H1 (cell line): Measurements from ENCODE around the gene ARHGEF40. TPM values are rescaled to one million over a fixed set of nuclear protein-coding genes. Genes with fewer than 3 reads are reported as not detected.

Experiments
- CTCF ChIA-PET: fragments of 300-600 bp; sonication (Branson Sonifier 250); formaldehyde crosslinking; loops from one replicate; lab custom pipeline; 2021; ENCODE audit not compliant: partially characterized antibody; lab: Charles Lee
- POLR2A ChIA-PET: fragments of 300-600 bp; sonication (Branson Sonifier 250); formaldehyde crosslinking; loops from one replicate; lab custom pipeline; 2021; ENCODE audit warnings: inconsistent platforms; ENCODE audit not compliant: partially characterized antibody; lab: Charles Lee
- DNase-seq, 2 experiments: peaks; one replicate each; pipeline versions ENCODE4 v3.0.0 to v3.0.0-alpha.2; 2010 to 2022; ENCODE audit warnings: low spot score in 2 of 2, low read depth in 1 of 2, mixed read lengths in 1 of 2
- FAIRE-seq: peaks from 2 replicates; lab custom pipeline; 2011; peaks lifted over from hg19 to GRCh38; lab: Jason Lieb, UNC
- H2AFZ ChIP-seq: 2 replicates; pipeline ENCODE4 v1.8.1; 2012; ENCODE audit warnings: low read length, inconsistent platforms
- H2AK5ac ChIP-seq: 2 replicates; pipeline ENCODE4 v1.6.1; 2013; ENCODE audit warnings: low read depth, low read length
- H2BK120ac ChIP-seq: replicated peaks from 2 replicates; pipeline ENCODE3; 2013; ENCODE audit warnings: low read depth, low read length, inconsistent platforms
- H2BK12ac ChIP-seq: 2 replicates; pipeline ENCODE4 v1.6.1; 2013; ENCODE audit warnings: low read depth, low read length
- H2BK15ac ChIP-seq: 2 replicates; pipeline ENCODE4 v1.6.1; 2013; ENCODE audit warnings: low read length
- H2BK20ac ChIP-seq: 2 replicates; pipeline ENCODE4 v1.6.1; 2013; ENCODE audit warnings: low read length
- H2BK5ac ChIP-seq: 2 replicates; pipeline ENCODE4 v1.6.1; 2013; ENCODE audit warnings: low read depth, low read length
- H3K14ac ChIP-seq: 2 replicates; pipeline ENCODE4 v1.6.1; 2013; ENCODE audit warnings: inconsistent platforms; ENCODE audit not compliant: insufficient read length
- H3K18ac ChIP-seq: 2 replicates; pipeline ENCODE4 v1.6.1; 2013; ENCODE audit warnings: low read length; ENCODE audit errors: extremely low read depth
- H3K23ac ChIP-seq: 2 replicates; pipeline ENCODE4 v1.6.1; 2013; ENCODE audit warnings: inconsistent platforms; ENCODE audit not compliant: insufficient read length
- H3K23me2 ChIP-seq: 2 replicates; pipeline ENCODE4 v1.6.1; 2013; ENCODE audit warnings: low read depth, low read length
- H3K27ac ChIP-seq: 2 replicates; pipeline ENCODE4 v1.6.1; 2011; ENCODE audit warnings: low read depth, low read length, inconsistent platforms
- H3K27me3 ChIP-seq, 4 experiments: replicated peaks in 1 of 4; 1 replicate in 1 of 4; 2 replicates in 3 of 4; pipeline versions ENCODE4 v1.6.1 to v1.8.1; 2011 to 2013; ENCODE audit warnings: low read length in 3 of 4, mild to moderate bottlenecking in 3 of 4, inconsistent platforms in 2 of 4, mixed read lengths in 2 of 4, moderate library complexity in 1 of 4; ENCODE audit not compliant: control insufficient read depth in 3 of 4, insufficient read depth in 3 of 4; ENCODE audit errors: extremely low read depth in 1 of 4
- H3K36me3 ChIP-seq, 4 experiments: 2 replicates each; pipeline versions ENCODE4 v1.6.1 to v1.8.1; 2011 to 2013; ENCODE audit warnings: mild to moderate bottlenecking in 4 of 4, low read length in 3 of 4, moderate library complexity in 2 of 4, control low read depth in 1 of 4, inconsistent platforms in 1 of 4; ENCODE audit not compliant: insufficient read depth in 4 of 4, control insufficient read depth in 2 of 4
- H3K4ac ChIP-seq: replicated peaks from 2 replicates; pipeline ENCODE3; 2013; ENCODE audit warnings: low read length, low read depth, mixed read lengths, inconsistent platforms; ENCODE audit not compliant: insufficient read length
- H3K4me1 ChIP-seq, 4 experiments: replicated peaks in 1 of 4; 1 replicate in 1 of 4; 2 replicates in 3 of 4; pipeline versions ENCODE4 v1.6.1 to v1.8.1; 2011 to 2013; ENCODE audit warnings: low read length in 3 of 4, inconsistent platforms in 2 of 4, mixed read lengths in 1 of 4; ENCODE audit not compliant: insufficient read depth in 4 of 4, control insufficient read depth in 3 of 4
- H3K4me2 ChIP-seq, 2 experiments: 2 replicates each; pipeline versions ENCODE4 v1.6.1 to v1.8.1; 2011 to 2013; ENCODE audit warnings: low read depth in 2 of 2, low read length in 2 of 2, control low read depth in 1 of 2, inconsistent platforms in 1 of 2, mild to moderate bottlenecking in 1 of 2; ENCODE audit not compliant: insufficient read depth in 1 of 2
- H3K4me3 ChIP-seq, 4 experiments: fragments of 200-600, 300-600 bp in 1 of 4; sonication (generic), shearing (Covaris generic), sonication (Bioruptor Twin) in 1 of 4; 2 replicates each; pipeline versions ENCODE4 v1.5.1 to v1.8.1; 2011 to 2016; ENCODE audit warnings: low read length in 4 of 4, low read depth in 3 of 4, control low read depth in 2 of 4, inconsistent platforms in 2 of 4, mild to moderate bottlenecking in 2 of 4, mixed read lengths in 1 of 4, moderate library complexity in 1 of 4; ENCODE audit not compliant: insufficient read depth in 2 of 4; ENCODE audit errors: extremely low read depth in 1 of 4
- H3K56ac ChIP-seq: replicated peaks from 2 replicates; pipeline ENCODE3; 2013; ENCODE audit warnings: low read depth, mild to moderate bottlenecking, mixed read lengths, low read length, inconsistent platforms; ENCODE audit not compliant: insufficient read length
- H3K79me1 ChIP-seq: 2 replicates; pipeline ENCODE4 v1.6.1; 2013; ENCODE audit warnings: low read depth, low read length, control low read depth
- H3K79me2 ChIP-seq, 2 experiments: 2 replicates each; pipeline versions ENCODE4 v1.6.1 to v1.8.1; 2012 to 2013; ENCODE audit warnings: low read length in 2 of 2, mild to moderate bottlenecking in 2 of 2, inconsistent platforms in 1 of 2; ENCODE audit not compliant: insufficient read depth in 2 of 2, control insufficient read depth in 1 of 2
- H3K9ac ChIP-seq, 4 experiments: replicated peaks in 1 of 4; 1 replicate in 1 of 4; 2 replicates in 3 of 4; pipeline versions ENCODE4 v1.6.1 to v1.8.1; 2011 to 2013; ENCODE audit warnings: low read depth in 3 of 4, low read length in 3 of 4, control low read depth in 2 of 4, mild to moderate bottlenecking in 2 of 4, moderate library complexity in 2 of 4, inconsistent platforms in 1 of 4; ENCODE audit errors: extremely low read depth in 1 of 4
- H3K9me3 ChIP-seq, 2 experiments: 2 replicates each; pipeline versions ENCODE4 v1.6.1 to v1.8.1; 2012 to 2013; ENCODE audit warnings: mild to moderate bottlenecking in 2 of 2, moderate library complexity in 2 of 2, control low read depth in 1 of 2, inconsistent platforms in 1 of 2, low read depth in 1 of 2, low read length in 1 of 2, mixed read lengths in 1 of 2; ENCODE audit not compliant: insufficient read depth in 2 of 2
- H4K20me1 ChIP-seq, 2 experiments: replicated peaks in 1 of 2; 2 replicates each; pipeline versions ENCODE3 to v1.8.1; 2011 to 2013; ENCODE audit warnings: inconsistent platforms in 2 of 2, low read length in 2 of 2, mild to moderate bottlenecking in 1 of 2; ENCODE audit not compliant: insufficient read depth in 2 of 2, control insufficient read depth in 1 of 2
- H4K5ac ChIP-seq: 2 replicates; pipeline ENCODE4 v1.6.1; 2013; ENCODE audit warnings: low read length, low read depth, mixed read lengths, inconsistent platforms; ENCODE audit not compliant: insufficient read length
- H4K8ac ChIP-seq: 2 replicates; pipeline ENCODE4 v1.8.0; 2013; ENCODE audit warnings: mild to moderate bottlenecking, moderate library complexity, low read length, inconsistent platforms; ENCODE audit not compliant: insufficient read depth; ENCODE audit errors: extremely low read depth
- H4K91ac ChIP-seq: replicated peaks from 2 replicates; pipeline ENCODE3; 2013; ENCODE audit warnings: low read length, mixed read lengths, inconsistent platforms; ENCODE audit not compliant: insufficient read length
- JUN ChIP-seq: IDR thresholded peaks from 2 replicates; pipeline ENCODE4 v1.6.1; 2011; ENCODE audit warnings: low read depth, mild to moderate bottlenecking, improper control_type of control experiment, low read length
- POLR2AphosphoS5 ChIP-seq: IDR thresholded peaks from 2 replicates; pipeline ENCODE4 v1.6.1; 2011; ENCODE audit warnings: low read depth, low read length
- WGBS, 2 experiments: shearing (Covaris generic) in 1 of 2; methylation state at CpG; one replicate each; pipeline versions ENCODE4 v1.1.6 to v1.1.7; 2013 to 2015; ENCODE audit warnings: low lambda C conversion rate in 2 of 2, mixed read lengths in 2 of 2, inconsistent platforms in 1 of 2, low coverage in 1 of 2, missing lambda C conversion rate in 1 of 2; ENCODE audit not compliant: insufficient replicate concordance in 2 of 2, insufficient coverage in 1 of 2, insufficient read length in 1 of 2; ENCODE audit errors: extremely low coverage in 1 of 2, missing lambda C conversion rate in 1 of 2; 5-methylcytosine and 5-hydroxymethylcytosine counted together
- polyA plus RNA-seq, 7 experiments: library from polyadenylated mRNA; depleted of rRNA in 3 of 7; stranded (reverse) in 5 of 7; unstranded in 2 of 7; fragments of >200 nt in 5 of 7; fragments of 200-250 nt in 2 of 7; gene quantifications; 1 replicate in 5 of 7; 2 replicates in 1 of 7; 4 replicates in 1 of 7; pipeline versions ENCODE4 v1.2.1 to v1.2.3, GENCODE V29; 2011 to 2013; ENCODE audit warnings: missing spikeins in 2 of 7, mixed read lengths in 2 of 7
- total RNA-seq: library from RNA; stranded (reverse); fragmentation: NEBNext Ultra II Directional; extraction: Animal tissue kit (Norgen Biotek cat#: 25700); gene quantifications from 2 replicates; pipeline ENCODE4 v1.2.1, GENCODE V29; 2021

The ARHGEF40 gene
- total and polyA plus RNA-seq, 2 of the 8 experiments (the other 6 are each of a cell fraction or from before 2014, with no cell fraction given): 53.1 to 101 TPM

- H3K4me1 ChIP-seq: no peaks in the 10 kb centered on the region
- WGBS, 2 experiments: 93% methylated on average over 5 of the region's 5 CpGs; no CpG with 5 or more reads in 1 of the 2 experiments
- ChIA-PET CTCF (interaction anchor here (1.0 to 8.6 kb wide), 5 partner anchors 11 to 38 kb away, joined by 6 to 72 read pairs (median 25); no protein-coding TSS in a partner anchor), POLR2A (interaction anchor here (1.3 to 12.4 kb wide), 3 partner anchors 7 to 31 kb away, joined by 3 to 245 read pairs (median 11); no protein-coding TSS in a partner anchor)
- peaks cover 2 to 9% of the 10 kb centered on the region in 2 experiments for H4K20me1 ChIP-seq
- no peak overlapping the region for H4K91ac ChIP-seq
- no peak overlapping the region for H2BK20ac ChIP-seq
- H2BK15ac ChIP-seq: no peak overlapping the region
- H2AK5ac ChIP-seq: no peak overlapping the region
- H3K27me3 ChIP-seq: no peaks in the 10 kb centered on the region
- H2BK5ac ChIP-seq: no peak overlapping the region
- H3K23me2 ChIP-seq: peaks cover under 1% of the 10 kb centered on the region; the same call in 1 of the 2 replicates
- H3K9me3 ChIP-seq: no peaks in the 10 kb centered on the region
- no peak overlapping the region for H2BK120ac ChIP-seq
- H4K8ac ChIP-seq: no peak overlapping the region
- no peak overlapping the region for H3K18ac ChIP-seq
- H3K36me3 ChIP-seq: peaks cover 47 to 90% (median 72%) of the 10 kb centered on the region in 4 experiments
- H3K56ac ChIP-seq: no peak overlapping the region
- FAIRE-seq: no peak
- H3K4me2 ChIP-seq: no peak overlapping the region
- peak; percentile 37; the same call in 1 of the 2 replicates for TF ChIP-seq POLR2AphosphoS5
- TF ChIP-seq JUN: no peak
- no peak overlapping the region for H2AFZ ChIP-seq
- H3K79me1 ChIP-seq: peaks cover 2% of the 10 kb centered on the region
- H3K14ac ChIP-seq: no peak overlapping the region
- no peak overlapping the region for H3K9ac ChIP-seq
- no peak overlapping the region for H3K4ac ChIP-seq
- H3K4me3 ChIP-seq: no peak overlapping the region
- H4K5ac ChIP-seq: no peak overlapping the region
- no peak for DNase-seq
- no peak overlapping the region for H2BK12ac ChIP-seq
- no peaks in the 10 kb centered on the region for H3K79me2 ChIP-seq
- H3K27ac ChIP-seq: no peak overlapping the region
- no peak overlapping the region for H3K23ac ChIP-seq
Observed at GRCh38 chr14:21078287-21078686, 8.2 kb downstream of the ARHGEF40 start.
